Smooth muscle cell (in vitro differentiated cells): Measurements from ENCODE around the gene ZNF532. TPM values are rescaled to one million over a fixed set of nuclear protein-coding genes. Genes with fewer than 3 reads are reported as not detected.

ENCODE experiments used
- DNase-seq: peaks from one replicate; lab custom pipeline; 2025; ENCODE audit not compliant: unreplicated experiment; lab: John Stamatoyannopoulos, UW
- H2AFZ ChIP-seq: fragments of 200-600 bp; sonication (generic); 2 replicates; pipeline ENCODE4 v1.6.0; 2016; ENCODE audit warnings: antibody characterized with exemption, low read depth, mild to moderate bottlenecking
- H3F3A ChIP-seq: fragments of 200-600 bp; sonication (generic); 2 replicates; pipeline ENCODE4 v1.6.0; 2017; ENCODE audit warnings: antibody characterized with exemption, low read depth
- H3K27ac ChIP-seq: fragments of 200-600 bp; sonication (generic); 2 replicates; pipeline ENCODE4 v1.5.1; 2016; ENCODE audit warnings: low read depth, mild to moderate bottlenecking
- H3K27me3 ChIP-seq: fragments of 200-600 bp; sonication (generic); 2 replicates; pipeline ENCODE4 v1.6.1; 2016; ENCODE audit warnings: low read depth, mild to moderate bottlenecking
- H3K36me3 ChIP-seq: fragments of 200-600 bp; sonication (generic); 2 replicates; pipeline ENCODE4 v1.5.1; 2016; ENCODE audit warnings: low read depth
- H3K4me1 ChIP-seq: fragments of 200-600 bp; sonication (generic); 2 replicates; pipeline ENCODE4 v1.5.1; 2016; ENCODE audit warnings: low read depth
- H3K4me2 ChIP-seq: fragments of 200-600 bp; sonication (generic); 2 replicates; pipeline ENCODE4 v1.6.0; 2016; ENCODE audit warnings: mild to moderate bottlenecking
- H3K4me3 ChIP-seq: fragments of 200-600 bp; sonication (generic); 2 replicates; pipeline ENCODE4 v1.5.1; 2016; ENCODE audit warnings: mild to moderate bottlenecking
- H3K79me2 ChIP-seq: fragments of 200-600 bp; sonication (generic); 2 replicates; pipeline ENCODE4 v1.6.0; 2016; ENCODE audit warnings: low read depth, mild to moderate bottlenecking
- H3K9ac ChIP-seq: fragments of 200-600 bp; sonication (generic); 2 replicates; pipeline ENCODE4 v1.6.0; 2016; ENCODE audit warnings: low read depth
- H3K9me3 ChIP-seq: fragments of 200-600 bp; sonication (generic); replicated peaks from 2 replicates; pipeline ENCODE4 v1.5.1; 2016; ENCODE audit warnings: low read depth
- H4K20me1 ChIP-seq: fragments of 200-600 bp; sonication (generic); 2 replicates; pipeline ENCODE4 v1.6.0; 2016; ENCODE audit warnings: low read depth
- CTCF ChIP-seq: fragments of 200-600 bp; sonication (generic); IDR thresholded peaks from 2 replicates; pipeline ENCODE4 v1.5.1; 2017; ENCODE audit warnings: borderline replicate concordance, mild to moderate bottlenecking, antibody characterized with exemption; ENCODE audit not compliant: insufficient read depth, poor library complexity, severe bottlenecking
- WGBS: methylation state at CpG from one replicate; pipeline ENCODE4 v1.1.7; 2016; ENCODE audit warnings: low lambda C conversion rate; 5-methylcytosine and 5-hydroxymethylcytosine counted together
- polyA plus RNA-seq: library from polyadenylated mRNA; unstranded; fragments of >200 nt; fragmentation: Nextera tagmentation; extraction: Ambion mirVana; gene quantifications from 2 replicates; pipeline ENCODE4 v1.2.1, GENCODE V29; 2016
- total RNA-seq: library from RNA; depleted of rRNA; stranded (reverse); fragments of >200 nt; gene quantifications from 2 replicates; pipeline ENCODE4 v1.2.3, GENCODE V29; 2014

The ZNF532 gene
- total and polyA plus RNA-seq, 2 experiments from 2014 or later, result 31.6 to 126 TPM

DNA sequence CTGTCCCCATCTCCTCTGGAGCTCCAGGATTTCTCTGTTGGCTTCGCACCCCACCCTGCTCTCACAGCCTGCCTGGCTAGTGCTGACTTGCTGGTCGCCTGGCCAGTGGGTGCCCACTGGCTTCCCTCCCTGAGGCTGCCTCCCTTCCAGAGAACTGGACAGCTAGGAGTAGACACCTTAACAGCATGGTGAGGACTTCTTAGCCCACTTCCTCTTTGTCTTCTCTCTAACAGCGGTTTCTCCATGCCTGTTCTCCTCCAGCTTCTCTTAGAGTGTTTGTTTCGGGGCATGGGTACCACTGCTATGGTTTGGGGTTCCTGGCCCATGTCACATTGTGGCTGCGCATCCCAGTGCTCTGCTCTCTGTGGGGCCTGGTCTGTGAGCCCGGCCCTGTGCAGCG is 37.1 kb downstream of the ZNF532 start:
- peaks cover 99% of the 10 kb centered on the region for H4K20me1 ChIP-seq
- DNase-seq, result no peak
- peaks cover 98% of the 10 kb centered on the region for H3K79me2 ChIP-seq
- H3K4me3 ChIP-seq, result no peak overlapping the region
- H3K9ac ChIP-seq, result no peak overlapping the region
- H3K4me2 ChIP-seq, result no peak overlapping the region
- TF ChIP-seq CTCF, result no peak
- no peaks in the 10 kb centered on the region for H3F3A ChIP-seq
- peaks cover 6% of the 10 kb centered on the region for H3K4me1 ChIP-seq
- no peaks in the 10 kb centered on the region for H3K36me3 ChIP-seq
- no peak overlapping the region for H2AFZ ChIP-seq
- H3K27me3 ChIP-seq, result no peaks in the 10 kb centered on the region
- no peaks in the 10 kb centered on the region for H3K9me3 ChIP-seq
- WGBS, result 100% methylated on average over 7 of the region's 7 CpGs
- no peak overlapping the region for H3K27ac ChIP-seq

DNA sequence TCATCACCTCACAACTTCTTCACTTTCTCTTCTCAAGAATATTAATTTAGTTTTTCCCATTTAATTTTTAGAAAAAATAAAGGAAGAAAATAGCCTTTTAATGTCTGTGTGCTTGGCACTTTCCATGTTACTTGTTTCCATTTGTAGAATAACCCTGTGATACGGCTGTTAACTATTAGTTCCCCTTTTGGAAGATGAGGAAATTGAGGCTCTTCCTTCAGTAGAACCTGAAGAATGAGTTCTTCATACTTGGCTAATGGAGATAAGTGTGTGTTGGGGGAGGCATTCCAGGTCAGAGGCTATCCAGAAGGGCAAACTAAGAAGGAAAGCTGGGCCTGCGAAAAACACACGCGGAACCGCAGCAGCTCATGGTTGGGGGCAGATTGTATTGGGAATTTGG is 38.3 kb downstream of the ZNF532 start:
- peaks cover 6% of the 10 kb centered on the region for H3K4me1 ChIP-seq
- no peaks in the 10 kb centered on the region for H3K27me3 ChIP-seq
- H3K36me3 ChIP-seq, result no peaks in the 10 kb centered on the region
- no peak for DNase-seq
- no peak overlapping the region for H3K9ac ChIP-seq
- no peak overlapping the region for H3K4me3 ChIP-seq
- no peak for TF ChIP-seq CTCF
- no peak overlapping the region for H2AFZ ChIP-seq
- no peaks in the 10 kb centered on the region for H3K9me3 ChIP-seq
- H4K20me1 ChIP-seq, result peaks cover 100% of the 10 kb centered on the region
- H3K79me2 ChIP-seq, result peaks cover 100% of the 10 kb centered on the region
- H3K27ac ChIP-seq, result peak overlapping the region; percentile 5
- H3F3A ChIP-seq, result no peaks in the 10 kb centered on the region
- peak overlapping the region; percentile 17 for H3K4me2 ChIP-seq
- 96% methylated on average over 5 of the region's 5 CpGs for WGBS

- peaks cover 100% of the 10 kb centered on the region for H3K79me2 ChIP-seq
- H2AFZ ChIP-seq, result no peak overlapping the region
- H3K4me2 ChIP-seq, result no peak overlapping the region
- H3K9me3 ChIP-seq, result no peaks in the 10 kb centered on the region
- H3K4me1 ChIP-seq, result peaks cover 6% of the 10 kb centered on the region
- peak overlapping the region; percentile 5 for H3K27ac ChIP-seq
- WGBS, result 76% methylated on average over 7 of the region's 7 CpGs
- H3K27me3 ChIP-seq, result no peaks in the 10 kb centered on the region
- DNase-seq, result no peak
- H3K4me3 ChIP-seq, result no peak overlapping the region
- TF ChIP-seq CTCF, result no peak
- H3F3A ChIP-seq, result no peaks in the 10 kb centered on the region
- H3K36me3 ChIP-seq, result no peaks in the 10 kb centered on the region
- H3K9ac ChIP-seq, result no peak overlapping the region
- peaks cover 100% of the 10 kb centered on the region for H4K20me1 ChIP-seq
Measured at GRCh38 chr18:58903533-58903932, 38.9 kb downstream of the ZNF532 start.

- no peaks in the 10 kb centered on the region for H3K36me3 ChIP-seq
- H2AFZ ChIP-seq, result no peak overlapping the region
Measured at GRCh38 chr18:58905777-58906428, 41.2 kb downstream of the ZNF532 start.

More at GRCh38 chr18:58905777-58906428, 41.2 kb downstream of the ZNF532 start:
- Histone ChIP-seq H3K27me3 (no peaks in the 10 kb centered on the region), H3K4me1 (peaks cover 5% of the 10 kb centered on the region), H3K4me3 (no peak overlapping the region), H3F3A (no peaks in the 10 kb centered on the region), H3K27ac (no peak overlapping the region), H3K79me2 (peaks cover 98% of the 10 kb centered on the region), H3K4me2 (no peak overlapping the region), H3K9me3 (no peaks in the 10 kb centered on the region), H3K9ac (no peak overlapping the region), H4K20me1 (peaks cover 100% of the 10 kb centered on the region)
- TF ChIP-seq CTCF, result no peak
- WGBS, result 97% methylated on average over 10 of the region's 10 CpGs
- DNase-seq, result no peak
